Epidermal melanocyte (primary cell): ENCODE results near the gene LSAMP.

Experiments
- DNase-seq: peaks from one replicate; pipeline ENCODE4 v3.0.0; 2011; ENCODE audit warnings: low spot score; ENCODE audit not compliant: insufficient read length

The LSAMP gene

GRCh38 chr3:116299646-116300081 is 145.6 kb downstream of the LSAMP start:
- no peak for DNase-seq

- DNase-seq: no peak
Measured at GRCh38 chr3:116298151-116298550, 147.1 kb downstream of the LSAMP start.

GRCh38 chr3:116291141-116291540 is 154.1 kb downstream of the LSAMP start:
- DNase-seq: no peak

GRCh38 chr3:116288485-116288884 is 156.8 kb downstream of the LSAMP start:
- peak; percentile 42 for DNase-seq

DNA sequence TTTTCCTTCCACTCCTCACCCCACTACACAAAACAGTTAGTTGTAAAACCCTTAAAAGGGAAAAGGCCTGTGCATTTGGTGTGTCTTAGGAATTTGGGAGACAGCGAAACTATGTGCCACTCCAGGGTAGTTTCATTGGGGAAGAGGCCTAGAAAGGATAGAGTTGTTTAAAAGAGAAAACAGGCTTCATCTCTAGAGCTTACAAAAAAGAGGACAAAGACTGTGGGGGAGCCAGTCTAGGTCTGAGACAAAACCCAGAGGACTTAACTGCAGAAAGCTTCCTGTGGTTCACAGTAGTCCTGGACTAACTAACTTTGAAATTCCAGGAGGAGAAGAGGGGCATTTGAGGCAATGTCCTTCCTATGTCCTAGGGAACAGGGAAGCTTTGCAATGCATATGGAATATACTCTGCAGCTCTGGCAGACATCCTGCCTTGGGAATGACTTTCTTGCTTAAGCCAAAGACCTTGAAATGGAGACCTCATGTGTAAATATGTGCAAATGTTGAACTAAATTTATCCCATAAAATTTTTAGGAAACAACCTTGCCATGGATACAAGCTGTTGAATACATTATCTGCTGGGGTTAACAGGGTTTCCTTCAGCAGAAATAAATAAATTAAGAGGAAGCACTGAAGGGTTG is 159.4 kb downstream of the LSAMP start:
- no peak for DNase-seq

DNA sequence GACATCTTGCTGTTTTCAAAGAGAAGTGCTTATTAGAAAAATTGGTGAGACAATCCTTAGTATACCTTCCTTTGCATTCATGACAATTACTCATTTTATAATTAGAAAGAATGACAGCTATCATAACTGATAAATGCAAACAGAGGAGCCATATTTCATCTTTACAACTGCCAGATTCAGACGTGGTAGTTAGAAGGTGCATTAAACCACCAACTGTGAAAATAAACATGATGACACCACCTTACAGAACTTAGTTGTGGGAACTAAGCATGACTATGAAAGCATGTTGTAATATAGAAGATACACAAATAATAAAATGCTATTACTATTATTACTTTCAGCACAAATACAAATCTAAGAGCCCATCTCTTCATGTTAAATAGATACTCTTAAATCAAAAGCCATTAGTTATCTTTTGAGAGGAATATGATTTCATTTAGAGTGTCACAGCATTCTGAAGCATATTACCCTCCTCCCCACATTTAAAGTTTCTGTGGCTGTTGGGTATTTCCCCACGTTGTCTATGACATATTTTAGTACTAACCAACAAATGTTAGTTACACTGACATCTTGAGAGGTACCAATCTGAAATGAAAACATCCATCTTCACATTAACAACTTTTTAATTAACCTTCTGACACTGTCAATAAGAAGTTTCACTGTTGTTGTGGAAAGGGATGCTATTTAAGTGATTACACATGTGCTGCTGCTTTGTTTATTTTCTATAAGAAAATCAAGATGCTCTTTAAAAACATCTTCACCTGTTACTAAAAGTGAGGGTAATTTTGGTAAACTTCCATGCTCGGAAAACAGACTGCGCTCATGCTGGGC is 163.8 kb downstream of the LSAMP start:
- DNase-seq: no peak

GRCh38 chr3:116280130-116280740 is 165.1 kb downstream of the LSAMP start:
- no peak for DNase-seq

GRCh38 chr3:116276675-116277074 is 168.6 kb downstream of the LSAMP start:
- no peak for DNase-seq

GRCh38 chr3:116270056-116270455 is 175.2 kb downstream of the LSAMP start:
- no peak for DNase-seq

GRCh38 chr3:116267116-116267515 is 178.2 kb downstream of the LSAMP start:
- no peak for DNase-seq

DNA sequence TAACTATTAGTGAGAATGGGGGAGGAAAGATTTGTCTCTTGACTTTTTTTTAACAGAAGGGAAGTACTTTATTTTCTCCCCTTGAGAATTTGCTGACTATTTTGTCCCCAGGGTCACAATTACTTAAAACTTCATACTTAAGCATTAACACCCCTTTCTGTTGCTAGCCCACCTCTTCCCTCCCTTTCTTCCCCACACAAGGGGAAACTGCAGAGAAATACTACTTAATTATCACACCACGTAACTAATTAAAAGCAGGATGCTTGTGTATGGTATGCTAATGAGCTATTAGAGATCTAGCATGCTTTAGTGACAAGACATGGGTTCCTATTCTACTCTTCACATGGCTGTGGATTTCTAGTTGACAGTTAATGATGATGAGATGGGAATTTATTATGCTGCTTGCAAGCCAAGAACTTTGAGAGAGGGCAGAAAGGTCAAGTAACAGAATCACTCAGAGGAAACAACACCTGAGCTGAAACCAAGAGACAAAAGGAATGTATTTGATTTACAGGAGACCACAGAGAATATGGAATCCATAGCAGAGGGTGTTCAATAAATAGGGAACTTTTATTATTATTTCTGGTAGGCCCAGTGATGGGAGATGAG is 179.2 kb downstream of the LSAMP start:
- no peak for DNase-seq

DNA sequence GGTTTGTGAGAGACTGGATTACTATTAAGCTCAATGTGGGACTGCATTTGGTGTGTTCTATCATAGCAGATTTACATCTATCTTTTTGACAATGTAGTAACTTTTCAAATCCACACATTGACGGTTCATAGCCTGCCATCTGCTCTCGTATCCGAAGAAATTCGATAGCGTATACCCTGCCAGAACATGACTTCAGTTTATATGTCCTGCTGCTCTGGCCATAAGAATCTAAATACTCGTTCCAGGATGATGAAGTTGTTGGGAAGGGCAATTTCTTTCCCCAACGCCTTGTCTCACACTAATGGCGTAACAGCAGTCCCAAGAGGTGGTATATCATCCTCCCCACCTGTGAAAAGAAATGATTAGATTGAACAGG is 180.0 kb downstream of the LSAMP start:
- no peak for DNase-seq

DNA sequence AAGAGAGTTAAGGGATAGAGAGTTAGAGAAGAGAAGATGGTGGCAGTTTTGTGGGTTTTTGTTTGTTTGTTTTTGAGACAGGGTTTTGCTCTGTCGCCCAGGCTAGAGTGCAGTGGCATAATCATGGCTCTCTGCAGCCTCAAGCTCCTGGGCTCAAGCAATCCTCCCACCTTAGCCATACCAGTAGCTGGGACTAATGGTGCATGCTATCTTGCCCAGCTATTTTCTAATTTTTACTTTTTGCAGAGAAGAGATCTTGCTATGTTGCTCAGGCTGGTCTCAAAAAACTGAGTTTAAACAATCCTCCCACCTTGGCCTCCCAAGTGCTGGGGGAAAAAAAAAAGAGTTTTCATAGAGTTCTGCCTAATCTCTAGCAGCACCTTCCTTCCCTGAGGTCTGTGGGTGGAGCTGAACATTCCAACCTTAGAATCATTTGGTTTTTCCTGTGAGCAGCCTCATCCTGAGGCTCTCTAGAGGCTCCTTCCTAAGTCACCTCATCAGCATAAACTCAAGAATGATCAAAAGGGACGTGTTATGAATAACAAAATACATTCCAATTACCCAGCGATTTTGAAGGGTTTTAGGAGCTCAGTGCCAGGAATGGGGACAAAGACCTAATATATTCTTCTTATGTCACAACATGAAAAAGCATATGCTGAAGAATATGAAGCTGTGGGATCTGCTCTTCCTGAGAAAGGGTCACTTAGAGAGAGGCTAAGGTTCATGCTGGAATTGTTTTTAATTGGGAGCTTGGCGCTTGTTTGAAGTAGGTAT is 180.6 kb downstream of the LSAMP start:
- DNase-seq: no peak

GRCh38 chr3:116263842-116264545 is 181.3 kb downstream of the LSAMP start:
- no peak for DNase-seq

DNA sequence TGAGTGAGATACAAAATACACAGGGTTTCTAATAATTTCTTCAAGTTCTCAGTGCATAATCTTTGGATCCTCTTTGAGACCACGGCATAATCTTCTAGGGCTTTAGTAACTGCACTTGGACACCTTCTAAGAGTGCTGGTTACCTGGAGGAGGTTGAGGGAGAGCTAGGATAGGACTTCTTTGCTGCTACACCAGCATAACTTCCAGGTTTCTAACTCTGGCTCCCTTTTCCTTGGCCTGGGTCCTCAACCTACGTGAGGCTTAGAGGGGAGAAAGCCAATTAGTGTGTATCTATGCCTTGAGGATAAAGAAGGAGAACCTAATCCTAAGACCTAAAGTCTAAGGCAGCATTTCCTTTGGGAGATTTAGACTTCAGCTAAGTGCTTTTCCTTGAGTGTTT is 184.8 kb downstream of the LSAMP start:
- no peak for DNase-seq

- no peak for DNase-seq
Measured at GRCh38 chr3:116259984-116260383, 185.3 kb downstream of the LSAMP start.

GRCh38 chr3:116256843-116257485 is 188.3 kb downstream of the LSAMP start:
- DNase-seq: peak; percentile 19

GRCh38 chr3:116254541-116254940 is 190.7 kb downstream of the LSAMP start:
- DNase-seq: no peak

- no peak for DNase-seq
Measured at GRCh38 chr3:116253511-116253910, 191.8 kb downstream of the LSAMP start.

DNA sequence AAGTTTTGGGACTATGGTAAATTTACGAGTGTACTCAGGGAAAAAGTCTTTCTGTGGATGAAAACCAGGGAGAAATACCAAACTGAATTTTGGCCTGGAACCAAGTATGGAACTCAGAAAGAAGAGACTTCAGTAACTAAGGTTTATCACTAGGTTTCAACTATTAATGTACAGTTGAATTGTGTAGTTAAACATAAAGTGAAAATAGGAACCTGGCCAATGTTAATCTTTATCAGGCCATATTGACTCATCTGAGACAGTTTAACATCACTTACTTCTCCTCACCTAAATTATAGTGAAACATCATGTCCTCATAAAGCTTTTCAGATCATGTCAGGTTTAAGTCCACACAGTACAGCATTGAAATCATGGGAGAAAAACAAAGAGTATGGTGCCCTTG is 197.7 kb downstream of the LSAMP start:
- no peak for DNase-seq
